HG03354 (cell line): ENCODE measurements around the gene SLAIN2.
"Not testable (repeated sequence)": the region's sequence is repeated elsewhere in the genome, so short reads cannot be mapped to it uniquely, and the experiment has no call there.

Experiments
- ATAC-seq: cut with Tn5 transposase; IDR thresholded peaks from one replicate; pipeline ENCODE4 v1.9.1; 2021; ENCODE audit warnings: mild to moderate bottlenecking; ENCODE audit not compliant: unreplicated experiment, poor library complexity, severe bottlenecking

SLAIN2 gene

DNA sequence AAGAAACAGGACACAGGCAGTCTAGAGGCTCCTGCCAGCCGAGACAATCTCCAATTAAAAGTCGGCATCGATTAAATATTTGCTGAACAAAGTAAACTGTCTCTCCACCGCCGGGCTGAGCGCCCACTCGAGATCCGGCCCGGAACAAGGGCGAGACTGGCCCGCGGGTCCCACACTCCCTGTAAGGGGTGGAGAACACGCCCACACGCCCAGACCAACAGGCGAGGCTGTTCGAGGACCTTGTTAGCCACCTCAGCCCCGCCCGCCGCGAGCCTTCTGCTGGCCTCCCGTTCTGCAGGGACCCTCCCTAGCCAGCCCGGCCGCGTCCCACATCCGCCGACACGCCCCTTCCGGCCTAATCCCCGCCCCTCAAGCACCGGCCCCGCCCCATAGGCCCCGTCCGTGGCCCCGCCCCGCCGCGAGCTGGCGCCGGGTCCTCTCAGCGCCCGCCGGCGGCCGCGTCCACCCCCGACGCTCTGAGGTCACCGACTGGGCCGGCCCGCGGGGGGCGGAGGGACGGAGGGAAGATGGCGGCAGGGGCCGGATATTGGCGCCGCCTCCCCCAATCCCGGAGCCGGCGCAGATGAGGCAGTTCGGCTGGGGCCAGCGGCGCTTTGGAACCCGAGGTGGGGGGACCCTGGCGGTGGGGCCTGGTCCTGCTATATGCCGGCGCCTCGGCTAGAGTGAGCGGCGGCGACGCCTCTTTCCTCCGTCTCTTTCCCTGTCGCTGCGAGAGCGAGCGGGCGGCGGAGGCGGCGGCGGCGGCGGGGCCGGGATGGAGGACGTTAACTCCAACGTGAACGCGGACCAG lies at the start of gene SLAIN2:
Gene SLAIN2 (plus strand): TSS at position 565 of the 811 bp plus-strand sequence. CDS start 211 bp downstream, at position 776.
- ATAC-seq: peak; percentile 86

DNA sequence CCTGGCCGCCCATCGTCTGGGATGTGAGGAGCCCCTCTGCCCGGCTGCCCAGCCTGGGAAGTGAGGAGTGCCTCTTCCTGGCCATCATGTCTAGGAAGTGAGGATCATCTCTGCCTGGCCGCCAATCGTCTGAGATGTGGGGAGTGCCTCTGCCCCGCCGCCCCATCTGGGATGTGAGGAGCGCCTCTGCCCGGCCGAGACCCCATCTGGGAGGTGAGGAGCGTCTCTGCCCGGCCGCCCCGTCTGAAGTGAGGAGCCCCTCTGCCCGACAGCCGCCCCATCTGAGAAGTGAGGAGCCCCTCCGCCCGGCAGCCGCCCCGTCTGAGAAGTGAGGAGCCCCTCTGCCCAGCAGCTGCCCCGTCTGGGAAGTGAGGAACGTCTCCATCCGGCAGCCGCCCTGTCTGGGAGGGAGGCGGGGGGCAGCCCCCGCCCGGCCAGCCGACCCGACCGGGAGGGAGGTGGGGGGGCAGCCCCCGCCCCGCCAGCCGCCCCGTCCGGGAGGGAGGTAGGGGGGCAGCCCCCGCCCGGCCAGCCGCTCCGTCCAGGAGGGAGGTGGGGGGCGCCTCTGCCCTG lies 49.0 kb upstream of the SLAIN2 start:
- ATAC-seq: not testable (repeated sequence)

DNA sequence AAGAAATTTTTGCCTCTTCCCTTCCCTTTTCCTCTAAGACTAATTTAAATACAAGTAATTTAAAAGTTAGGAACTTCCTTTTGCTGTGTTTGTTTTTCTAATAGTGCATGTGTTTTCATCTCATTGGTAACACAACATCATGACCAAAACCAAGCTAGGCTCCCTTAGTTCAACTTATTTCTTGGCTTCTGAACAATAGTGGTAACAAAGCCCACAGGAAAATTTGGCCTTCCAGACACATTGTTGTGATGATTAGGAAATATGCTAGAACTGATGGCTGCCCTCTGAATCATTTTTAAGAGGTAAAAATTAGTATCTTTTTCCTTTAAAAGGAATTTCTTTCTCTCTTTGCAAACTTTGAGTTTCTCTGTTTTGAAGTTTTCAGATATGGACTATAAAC lies 46.2 kb upstream of the SLAIN2 start:
- no peak for ATAC-seq

DNA sequence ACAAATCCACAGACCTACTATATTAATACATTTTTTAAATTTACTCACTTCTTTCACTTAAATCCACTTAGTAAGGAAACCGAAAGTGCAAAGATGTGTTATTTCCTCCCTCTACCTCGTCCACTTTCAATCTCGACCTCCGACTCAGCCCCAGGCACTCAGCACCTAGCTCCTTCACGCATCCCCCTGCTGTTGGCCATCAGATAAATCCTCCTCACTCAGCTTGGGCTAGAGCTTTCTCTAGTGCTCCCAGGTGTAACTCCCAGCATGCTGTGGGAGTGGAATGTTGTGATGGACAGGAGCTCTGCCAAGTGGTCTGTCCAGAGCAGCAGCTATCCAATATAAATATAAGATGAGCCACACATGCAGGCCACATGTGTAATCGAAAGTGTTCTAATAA lies 45.0 kb upstream of the SLAIN2 start:
- ATAC-seq: peak; percentile 79

DNA sequence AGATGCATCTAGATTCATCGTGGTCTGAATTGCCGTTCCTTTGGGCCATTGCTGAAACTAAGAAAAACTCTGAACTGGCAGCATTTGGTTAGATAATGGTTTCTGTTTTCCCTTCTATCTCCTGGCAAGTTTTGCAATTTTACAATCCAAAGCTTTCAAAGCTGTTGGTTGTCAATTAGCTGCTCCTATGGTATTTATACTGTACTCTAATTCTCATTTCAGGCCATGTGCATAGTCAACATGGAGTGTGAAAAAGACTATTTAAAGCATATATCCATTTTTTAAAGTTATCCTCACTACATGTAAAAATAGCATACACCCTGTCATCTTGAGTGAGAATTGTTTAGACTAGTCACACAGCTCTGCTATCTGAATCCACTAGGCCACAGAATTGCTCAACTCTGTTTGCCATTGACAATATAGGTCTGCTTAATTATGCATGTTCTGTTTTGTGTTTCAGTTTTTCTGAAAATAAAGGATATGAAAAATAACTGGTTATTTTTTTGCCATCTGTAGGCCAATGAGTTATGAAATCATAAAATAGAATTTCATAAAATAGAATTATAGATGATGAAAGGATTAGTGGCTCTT lies 44.0 kb upstream of the SLAIN2 start:
- no peak for ATAC-seq

DNA sequence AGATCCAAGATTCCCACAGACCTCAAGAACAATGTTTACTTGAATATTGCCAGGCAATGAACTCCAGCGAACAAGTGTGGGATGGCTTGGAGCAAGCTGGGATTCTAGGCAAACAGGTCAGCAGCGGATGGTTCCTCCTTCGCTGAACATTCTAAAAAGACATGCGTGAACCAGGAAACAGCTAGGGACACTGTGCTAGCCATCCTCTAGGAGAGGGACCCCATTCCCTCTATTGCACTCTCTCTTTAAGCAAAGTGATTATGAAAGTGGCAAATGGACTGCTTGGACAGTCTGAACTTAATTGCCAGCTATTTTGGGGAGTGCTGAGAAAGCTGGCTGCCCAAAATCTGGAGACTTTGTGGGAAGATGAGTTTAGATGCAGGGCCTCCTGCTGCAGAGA lies 41.8 kb upstream of the SLAIN2 start:
- no peak for ATAC-seq

DNA sequence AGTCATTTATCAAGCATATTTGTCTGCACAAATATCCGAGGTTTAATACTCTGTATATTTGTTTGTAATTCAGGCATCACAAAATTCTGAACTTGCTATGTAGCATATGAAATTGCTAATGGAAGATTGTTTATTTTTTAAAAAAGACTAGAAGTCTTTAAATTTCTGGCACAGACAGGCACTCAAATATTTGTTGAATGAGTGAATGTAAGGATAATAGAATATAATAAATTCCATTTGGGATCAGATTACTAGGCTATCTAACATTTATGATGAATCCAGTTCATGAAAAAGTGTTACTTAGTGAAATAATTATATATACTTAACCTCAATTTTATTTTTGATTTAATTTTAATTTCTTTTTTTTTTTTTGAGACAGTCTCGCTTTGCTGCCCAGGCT lies 41.3 kb upstream of the SLAIN2 start:
- ATAC-seq: no peak

DNA sequence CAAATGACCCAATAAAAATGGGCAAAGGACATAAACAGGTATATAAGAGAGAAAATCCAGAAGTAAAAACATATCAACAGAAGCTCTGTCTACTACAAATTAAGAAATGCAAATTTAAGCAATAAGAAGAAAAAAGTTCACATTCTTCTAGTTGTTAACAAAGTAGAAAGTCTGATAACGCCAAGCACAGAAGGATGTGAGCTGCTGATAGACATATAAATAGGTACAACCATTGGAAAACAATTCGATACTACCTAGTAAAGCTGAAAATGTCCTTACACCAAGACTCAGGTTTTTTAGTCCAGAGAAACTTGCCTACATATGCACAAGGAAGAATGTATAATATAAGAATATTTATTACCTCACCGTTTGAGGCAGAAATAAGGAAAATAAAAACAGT lies 35.8 kb upstream of the SLAIN2 start:
- no peak for ATAC-seq

DNA sequence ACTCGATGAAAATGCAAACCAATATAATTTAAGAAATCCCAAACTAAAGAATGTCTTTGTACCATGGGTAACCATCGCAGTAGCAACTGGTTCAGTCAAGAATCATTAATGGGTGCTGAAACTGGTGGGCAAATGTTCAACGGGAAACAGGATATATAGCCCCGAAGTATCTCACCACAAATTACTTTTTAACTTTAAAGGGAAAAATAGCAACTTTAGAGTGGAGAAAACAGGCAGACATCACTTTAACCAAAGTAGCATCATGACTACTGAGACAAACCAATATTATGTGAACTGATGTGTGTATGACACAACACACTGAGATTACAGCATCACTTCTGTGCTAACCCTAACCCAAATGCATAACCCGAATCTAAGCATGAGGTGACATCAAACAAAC lies 33.8 kb upstream of the SLAIN2 start:
- ATAC-seq: peak; percentile 84

DNA sequence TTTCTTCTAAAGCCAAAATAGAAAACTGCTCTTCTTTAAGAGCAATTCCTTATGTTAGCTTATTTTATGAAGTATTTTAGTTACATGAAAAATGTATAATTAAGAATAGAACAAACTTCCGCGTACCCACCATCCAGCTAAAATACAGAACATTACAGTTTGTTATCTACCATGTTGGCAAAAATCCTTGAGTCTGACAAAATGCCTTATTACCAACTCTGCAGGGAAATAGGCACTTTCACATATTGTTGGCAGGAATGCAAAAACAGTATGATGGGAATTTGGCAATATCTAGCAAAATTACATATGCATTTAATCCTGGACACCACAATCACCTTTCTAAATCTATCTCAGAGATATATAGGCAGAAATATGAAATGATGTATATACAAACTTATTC lies 32.4 kb upstream of the SLAIN2 start:
- ATAC-seq: no peak

DNA sequence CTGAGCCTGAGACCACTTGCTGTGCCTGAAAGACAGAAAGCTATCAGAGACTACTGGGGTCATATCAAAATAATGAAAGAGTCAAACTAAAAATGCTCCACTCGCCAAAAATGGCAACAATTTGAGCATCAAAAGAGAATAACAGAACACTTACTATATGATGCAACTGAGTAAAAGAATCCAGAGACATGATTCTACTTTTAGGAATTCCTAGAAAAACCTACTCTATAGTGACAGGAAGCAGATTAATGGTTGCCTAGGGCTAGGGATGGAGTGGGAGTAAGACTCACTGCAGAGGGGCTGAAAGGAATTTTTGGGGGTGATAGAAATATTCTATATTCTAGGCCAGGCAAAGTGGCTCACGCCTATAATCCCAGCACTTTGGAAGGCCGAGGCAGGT lies 29.4 kb upstream of the SLAIN2 start:
- ATAC-seq: no peak

DNA sequence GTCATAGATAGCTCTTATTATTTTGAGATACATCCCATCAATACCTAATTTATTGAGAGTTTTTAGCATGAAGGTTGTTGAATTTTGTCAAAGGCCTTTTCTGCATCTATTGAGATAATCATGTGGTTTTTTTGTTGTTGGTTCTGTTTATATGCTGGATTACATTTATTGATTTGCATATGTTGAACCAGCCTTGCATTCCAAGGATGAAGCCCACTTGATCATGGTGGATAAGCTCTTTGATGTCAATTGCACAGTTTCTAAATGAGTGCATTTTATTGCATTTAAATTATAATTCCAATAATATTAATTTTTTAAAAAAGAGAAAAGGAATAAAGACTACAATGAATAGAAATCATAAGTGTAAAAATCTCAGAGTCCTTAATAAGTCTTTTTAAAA lies 26.6 kb upstream of the SLAIN2 start:
- not testable (repeated sequence) for ATAC-seq

DNA sequence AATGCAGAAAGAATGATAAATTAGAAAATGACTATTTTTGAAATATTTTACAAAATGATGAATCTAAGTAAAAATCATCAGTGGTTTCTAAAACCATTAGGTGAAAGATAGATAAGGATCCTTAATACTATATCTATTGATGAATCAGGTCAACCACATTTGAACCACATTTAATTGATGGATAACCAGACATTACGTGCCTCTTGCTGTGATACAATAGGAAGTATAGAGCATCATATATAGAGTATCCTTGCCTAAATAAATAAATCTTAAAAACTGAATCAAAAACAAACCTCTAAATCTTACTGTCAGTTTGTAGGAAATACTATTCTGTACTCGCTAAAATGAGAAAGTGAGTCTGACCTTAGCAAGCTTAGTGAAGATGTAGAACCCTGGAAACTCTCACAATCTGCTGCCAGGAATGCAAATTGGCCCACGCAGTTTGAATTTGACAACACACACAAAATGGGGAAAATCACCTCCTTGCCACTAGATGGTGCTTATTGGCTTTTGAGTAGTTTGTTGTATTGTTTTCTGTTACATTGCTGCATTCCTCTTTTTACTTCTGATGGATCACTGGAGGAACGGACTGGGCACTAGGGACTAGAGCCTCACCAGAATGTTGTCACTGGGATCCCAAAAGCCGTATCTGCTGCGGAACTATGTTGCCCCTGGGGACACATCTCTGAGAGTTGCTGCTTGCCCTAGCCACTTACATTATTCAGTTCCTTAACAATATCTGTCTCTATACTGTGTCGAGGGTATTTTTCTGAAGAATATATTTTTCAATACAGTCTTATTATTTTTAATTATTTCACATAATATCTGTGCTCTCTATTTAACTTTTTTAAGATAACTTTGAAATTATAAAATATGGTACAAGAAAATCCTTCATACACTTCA lies 25.4 kb upstream of the SLAIN2 start:
- peak; percentile 96 for ATAC-seq

DNA sequence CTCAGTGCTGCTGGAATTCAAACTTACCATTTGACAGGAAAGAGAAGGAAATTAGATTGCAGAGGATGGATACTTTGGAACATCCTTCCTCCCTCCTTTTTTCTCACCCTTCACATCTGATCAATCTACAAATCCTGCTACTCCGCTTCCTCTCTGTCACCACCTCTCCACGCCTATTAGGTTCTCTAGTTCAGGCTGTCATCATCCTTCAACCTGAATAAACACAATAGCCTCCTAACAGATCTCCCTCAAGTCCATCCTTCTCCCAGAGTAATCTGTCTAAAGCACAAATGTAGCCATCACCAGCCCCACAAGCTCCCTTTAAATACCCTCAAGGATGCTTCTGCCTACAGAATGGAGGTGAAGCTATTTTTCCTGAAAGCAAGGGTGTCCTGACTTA lies 20.0 kb upstream of the SLAIN2 start:
- no peak for ATAC-seq

DNA sequence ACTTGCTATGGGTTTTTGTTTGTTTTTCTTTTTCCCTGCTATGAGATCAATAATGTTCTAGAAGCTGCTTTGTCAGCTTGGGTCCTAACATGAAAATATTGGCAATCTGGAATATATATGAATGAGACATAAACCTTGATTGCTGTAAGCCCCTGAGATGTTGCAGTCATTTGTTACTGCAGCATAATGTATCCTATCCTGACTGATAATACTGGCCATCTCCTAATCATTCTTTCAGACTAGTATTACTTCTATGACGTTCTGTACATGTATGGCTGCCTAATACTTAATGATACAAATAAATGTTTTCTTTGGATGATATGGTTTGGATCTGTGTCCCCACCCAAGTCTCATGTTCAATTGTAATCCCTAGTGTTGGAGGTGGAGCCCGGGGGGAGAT lies 19.3 kb upstream of the SLAIN2 start:
- ATAC-seq: no peak

DNA sequence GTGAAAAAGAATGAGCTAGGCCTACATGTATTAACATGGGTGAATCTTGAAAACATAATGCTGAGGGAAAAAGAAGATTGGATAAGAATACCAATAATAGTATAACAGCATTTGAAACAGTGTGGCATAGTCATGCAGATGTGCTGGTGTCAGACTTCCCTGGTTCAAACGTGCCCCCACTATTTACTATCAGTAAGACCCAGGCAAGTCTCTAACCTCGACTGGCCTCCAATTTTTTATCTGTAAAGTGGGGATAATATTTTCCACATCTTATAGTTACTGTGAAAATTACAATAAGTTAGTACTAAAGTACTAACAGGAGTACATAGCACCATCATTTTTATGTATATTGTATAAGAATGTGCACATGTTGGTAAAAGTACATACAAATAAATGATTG lies 17.0 kb upstream of the SLAIN2 start:
- no peak for ATAC-seq

DNA sequence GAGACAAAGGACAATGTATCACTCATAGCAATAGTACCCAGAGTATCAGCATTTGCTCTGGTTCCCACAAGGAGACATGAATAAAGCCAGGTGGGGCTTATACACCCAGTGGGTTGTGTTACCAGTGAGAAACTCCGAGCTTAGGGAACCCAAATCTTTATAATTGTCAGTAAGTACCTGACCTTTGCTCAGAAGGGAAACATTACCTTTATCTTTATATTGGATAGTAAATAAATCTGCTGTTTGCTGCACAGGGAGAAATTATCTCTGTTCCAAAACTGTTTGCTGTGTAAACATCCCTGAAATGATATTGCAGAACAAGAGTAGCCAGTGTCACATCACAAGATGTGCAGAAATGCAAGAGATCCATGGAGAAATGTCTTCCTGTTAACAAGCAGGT lies 12.1 kb upstream of the SLAIN2 start:
- ATAC-seq: no peak

DNA sequence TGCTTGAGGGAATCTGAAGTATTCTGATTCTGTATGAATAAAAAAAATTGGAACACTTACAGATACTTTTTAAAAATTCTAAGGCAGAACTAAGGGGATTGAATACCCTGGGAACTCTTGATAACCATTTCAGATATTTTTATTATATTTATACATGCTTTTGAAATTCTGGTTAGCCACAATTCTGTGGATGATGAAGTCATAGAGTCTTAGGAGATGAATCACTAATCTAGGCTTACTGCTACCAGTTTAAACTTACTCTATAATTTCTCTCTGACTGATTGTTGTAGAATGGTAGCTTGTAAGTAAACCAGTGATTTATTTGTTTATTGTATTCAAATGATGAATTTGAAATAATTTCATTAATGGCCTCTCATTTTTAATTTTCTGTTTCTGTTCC lies 11.4 kb upstream of the SLAIN2 start:
- ATAC-seq: no peak

DNA sequence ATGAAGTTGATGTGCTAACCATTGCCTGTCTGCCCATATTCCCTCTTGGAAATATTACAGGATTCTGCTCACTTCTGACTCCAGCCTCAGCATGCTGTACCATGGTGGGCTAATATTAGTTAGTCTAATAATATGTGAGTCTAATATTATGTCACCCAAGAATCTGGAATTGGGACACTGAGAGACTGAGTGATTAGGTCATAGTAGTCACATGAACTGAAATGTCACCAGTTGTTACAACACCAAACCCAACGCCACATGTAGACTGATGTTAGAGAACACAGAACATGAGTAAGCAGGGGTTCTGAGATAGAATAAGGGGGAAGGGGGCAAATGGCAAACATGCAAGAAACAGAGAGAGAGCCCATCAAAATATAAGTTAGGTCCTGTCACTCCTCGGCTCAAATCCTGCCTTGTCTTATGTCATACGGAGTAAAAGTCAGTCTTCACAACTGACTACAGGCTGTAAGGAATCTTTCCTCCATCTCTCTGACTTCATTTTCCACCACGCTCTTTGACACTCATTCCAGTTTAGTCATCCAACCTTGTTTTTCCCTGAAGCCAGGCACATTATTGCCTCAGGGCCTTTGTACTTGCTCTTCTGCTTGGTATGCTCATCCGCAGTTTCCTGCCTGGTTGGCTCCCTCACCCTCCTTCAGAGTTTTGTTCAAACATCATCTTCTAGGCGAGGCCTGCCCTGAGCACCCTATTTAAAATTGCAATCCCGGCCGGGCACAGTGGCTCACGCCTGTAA lies 9.6 kb upstream of the SLAIN2 start:
- ATAC-seq: no peak

DNA sequence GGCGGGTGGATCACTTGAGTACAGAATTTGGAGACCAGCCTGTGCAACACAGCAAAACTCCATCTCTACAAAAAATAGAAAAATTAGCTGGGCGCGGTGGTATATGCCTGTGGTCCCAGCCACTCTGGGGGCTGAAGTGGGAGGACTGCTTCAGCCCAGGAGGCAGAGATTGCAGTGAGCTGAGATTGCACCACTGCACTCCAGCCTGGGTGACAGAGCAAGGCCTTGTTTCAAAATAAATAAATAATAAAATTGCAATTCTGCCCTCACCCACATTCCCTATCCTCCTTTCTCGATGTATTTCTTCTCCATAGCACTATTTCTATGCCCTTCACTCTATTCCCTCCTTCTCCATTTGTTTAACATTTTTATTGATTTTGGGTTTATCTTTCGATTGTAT lies 8.7 kb upstream of the SLAIN2 start:
- ATAC-seq: no peak
